Liver (tissue), 9 donors: ENCODE data around the gene CBR1. TPM values are rescaled to one million over a fixed set of nuclear protein-coding genes. Genes with fewer than 3 reads are reported as not detected.

Experiments used
- DNase-seq: peaks from one replicate; pipeline ENCODE4 v3.0.0-alpha.2; 2017; ENCODE audit warnings: low spot score
- H3K27ac ChIP-seq, 2 donors: one replicate each; pipeline ENCODE4 v1.7.0; 2013; ENCODE audit warnings: inconsistent platforms in 2 of 2, low read length in 2 of 2, control low read depth in 1 of 2, low read depth in 1 of 2, mild to moderate bottlenecking in 1 of 2
- H3K27me3 ChIP-seq, 4 donors: one replicate each; pipeline versions ENCODE4 v1.6.1 to v1.7.0; 2013; ENCODE audit warnings: low read length in 3 of 4, inconsistent platforms in 1 of 4, mild to moderate bottlenecking in 1 of 4, moderate library complexity in 1 of 4; ENCODE audit not compliant: control insufficient read depth in 4 of 4, insufficient read depth in 4 of 4
- H3K36me3 ChIP-seq, 4 donors: one replicate each; pipeline versions ENCODE4 v1.6.1 to v1.7.0; 2013; ENCODE audit warnings: low read length in 3 of 4, mild to moderate bottlenecking in 3 of 4, low read depth in 1 of 4, moderate library complexity in 1 of 4; ENCODE audit not compliant: control insufficient read depth in 4 of 4, insufficient read depth in 3 of 4
- H3K4me1 ChIP-seq, 4 donors: one replicate each; pipeline versions ENCODE4 v1.6.1 to v1.7.0; 2013; ENCODE audit warnings: low read length in 3 of 4, mild to moderate bottlenecking in 3 of 4, moderate library complexity in 1 of 4; ENCODE audit not compliant: control insufficient read depth in 4 of 4, insufficient read depth in 4 of 4
- H3K4me3 ChIP-seq, 3 donors: one replicate each; pipeline versions ENCODE4 v1.6.1 to v1.7.0; 2013; ENCODE audit warnings: low read length in 3 of 3, control low read depth in 1 of 3, low read depth in 1 of 3, mild to moderate bottlenecking in 1 of 3
- H3K9ac ChIP-seq, 2 donors: one replicate each; pipeline ENCODE4 v1.7.0; 2013; ENCODE audit warnings: low read length in 2 of 2, mild to moderate bottlenecking in 2 of 2, moderate library complexity in 2 of 2, control low read depth in 1 of 2, low read depth in 1 of 2
- H3K9me3 ChIP-seq, 4 donors: one replicate each; pipeline versions ENCODE4 v1.6.1 to v1.7.0; 2013; ENCODE audit warnings: low read length in 3 of 4; ENCODE audit not compliant: control insufficient read depth in 4 of 4
- ATF3 ChIP-seq: IDR thresholded peaks from 2 replicates; pipeline ENCODE4 v1.6.1; 2016; ENCODE audit warnings: antibody characterized with exemption
- CTCF ChIP-seq: fragments of 150-350 bp; IDR thresholded peaks from 2 replicates; pipeline ENCODE4 v1.5.1; 2017; ENCODE audit warnings: improper control_type of control experiment, low read depth, low read length; ENCODE audit not compliant: missing input control
- EGR1 ChIP-seq, 2 donors: IDR thresholded peaks; 2 replicates each; pipeline ENCODE4 v1.6.1; 2016 to 2018; ENCODE audit warnings: antibody characterized with exemption in 2 of 2, low read depth in 2 of 2
- FOXA1 ChIP-seq: IDR thresholded peaks from 2 replicates; pipeline ENCODE4 v1.6.1; 2016; ENCODE audit warnings: antibody characterized with exemption
- GABPA ChIP-seq, 2 donors: IDR thresholded peaks in 1 of 2; conservative IDR thresholded peaks in 1 of 2; 2 replicates each; pipeline ENCODE4 v1.6.1; 2016; ENCODE audit warnings: antibody characterized with exemption in 2 of 2, mild to moderate bottlenecking in 1 of 2, moderate library complexity in 1 of 2
- JUND ChIP-seq, 2 donors: IDR thresholded peaks; 2 replicates each; pipeline ENCODE4 v1.6.1; 2016; ENCODE audit warnings: antibody characterized with exemption in 2 of 2
- MAX ChIP-seq: IDR thresholded peaks from 2 replicates; pipeline ENCODE4 v1.6.1; 2016; ENCODE audit warnings: antibody characterized with exemption
- RAD21 ChIP-seq, 2 donors: IDR thresholded peaks; 2 replicates each; pipeline ENCODE4 v1.6.1; 2016; ENCODE audit warnings: antibody characterized with exemption in 2 of 2, mild to moderate bottlenecking in 2 of 2
- REST ChIP-seq: IDR thresholded peaks from 2 replicates; pipeline ENCODE4 v1.6.1; 2016; ENCODE audit warnings: antibody characterized with exemption, mild to moderate bottlenecking
- SP1 ChIP-seq: IDR thresholded peaks from 2 replicates; pipeline ENCODE4 v1.6.1; 2018; ENCODE audit warnings: antibody characterized with exemption, mild to moderate bottlenecking
- TAF1 ChIP-seq: conservative IDR thresholded peaks from 2 replicates; pipeline ENCODE4 v1.6.1; 2016; ENCODE audit warnings: antibody characterized with exemption, mild to moderate bottlenecking
- YY1 ChIP-seq: IDR thresholded peaks from 2 replicates; pipeline ENCODE4 v1.6.1; 2016; ENCODE audit warnings: antibody characterized with exemption, mild to moderate bottlenecking
- ZBTB33 ChIP-seq: IDR thresholded peaks from 2 replicates; pipeline ENCODE4 v1.6.1; 2016; ENCODE audit warnings: antibody characterized with exemption
- WGBS: extraction: QIAGEN DNeasy Blood & Tissue Kit; methylation state at CpG from one replicate; pipeline ENCODE4 v1.1.7; 2013; 5-methylcytosine and 5-hydroxymethylcytosine counted together
- polyA plus RNA-seq, 2 donors: library from polyadenylated mRNA; stranded (reverse) in 1 of 2; unstranded in 1 of 2; fragments of 200-250 nt in 1 of 2; fragments of >200 nt in 1 of 2; fragmentation: Nextera tagmentation in 1 of 2; extraction: Ambion mirVana in 1 of 2; gene quantifications; one replicate each; pipeline versions ENCODE4 v1.2.1 to v1.2.3, GENCODE V29; 2013 to 2015
- total RNA-seq, 2 donors: library from RNA; depleted of rRNA; stranded (reverse); fragments of >200 nt; gene quantifications; one replicate each; pipeline ENCODE4 v1.2.3, GENCODE V29; 2014
- donor health status: healthy.
- donor health status: healthy.
- donor health status: healthy.
- donor health status: healthy.
- donor health status: healthy.

The CBR1 gene
- total and polyA plus RNA-seq, 4 donors: 94.2 to 218 (median 178) TPM

DNA sequence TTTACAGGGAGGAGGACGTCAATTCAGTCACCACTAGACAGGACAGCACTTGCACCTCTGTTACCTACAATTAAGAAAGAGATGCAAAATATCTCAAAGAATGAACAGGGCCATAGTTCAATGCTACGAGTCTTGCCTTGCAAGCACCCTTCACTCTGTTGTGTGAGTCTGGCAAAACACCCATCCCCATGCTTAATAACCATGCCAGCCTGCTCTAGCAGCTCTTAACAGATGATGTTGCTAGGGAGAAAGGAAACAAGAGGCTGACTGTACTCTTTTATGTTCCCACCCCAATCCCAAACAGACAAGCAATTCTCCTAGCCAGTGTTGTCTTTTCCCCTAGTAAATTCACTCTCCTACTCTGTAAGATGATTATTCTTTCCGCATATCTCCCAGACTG, 5.3 kb downstream of the CBR1 start:
- TF ChIP-seq JUND (IDR thresholded peaks at IDR 0.05) (no peak), CTCF (no peak), ZBTB33 (no peak), EGR1 (IDR thresholded peaks at IDR 0.05; ENCODE audit: low read depth in 2 of 2) (no peak), RAD21 (IDR thresholded peaks at IDR 0.05) (no peak), GABPA (IDR thresholded peaks at IDR 0.05 in 1 of 2, conservative IDR thresholded peaks at IDR 0.05 in 1 of 2) (no peak), MAX (no peak), TAF1 (no peak), REST (no peak), YY1 (no peak), ATF3 (no peak), FOXA1 (no peak), SP1 (no peak)
- 87% methylated on average over 3 of the region's 3 CpGs for WGBS
- Histone ChIP-seq H3K9me3 (no peaks in the 10 kb centered on the region), H3K27me3 (no peaks in the 10 kb centered on the region), H3K4me3 (no peak overlapping the region), H3K4me1 (peaks cover 12 to 56% (median 42%) of the 10 kb centered on the region in 4 donors), H3K9ac (no peak overlapping the region), H3K36me3 (peaks cover 0 to 9% (median 6%) of the 10 kb centered on the region in 4 donors), H3K27ac (no peak overlapping the region)
- no peak for DNase-seq

DNA sequence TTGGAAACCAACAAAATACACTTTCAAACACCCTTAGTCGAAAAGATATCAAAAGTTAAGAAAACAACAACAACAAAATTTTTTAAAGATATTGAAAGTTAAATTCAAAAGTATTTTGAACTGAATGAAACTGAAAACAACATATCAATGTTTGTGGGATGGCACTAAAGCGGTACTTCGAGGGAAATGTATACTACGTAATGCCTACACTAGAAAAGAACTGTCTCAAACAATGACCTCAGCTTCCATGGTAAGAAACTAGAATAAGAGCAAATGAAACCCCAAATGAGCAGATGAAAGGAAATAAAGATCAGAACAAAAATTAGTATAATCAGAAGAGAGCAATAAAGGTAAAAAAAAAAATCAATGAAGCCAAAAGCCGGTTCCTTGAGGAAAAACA, 6.1 kb downstream of the CBR1 start:
- Histone ChIP-seq H3K4me1 (peaks cover 12 to 54% (median 40%) of the 10 kb centered on the region in 4 donors), H3K27me3 (no peaks in the 10 kb centered on the region), H3K36me3 (peaks cover 0 to 9% (median 6%) of the 10 kb centered on the region in 4 donors), H3K9ac (no peak overlapping the region), H3K4me3 (no peak overlapping the region), H3K9me3 (no peaks in the 10 kb centered on the region), H3K27ac (no peak overlapping the region)
- TF ChIP-seq TAF1: no peak
- TF ChIP-seq RAD21 (IDR thresholded peaks at IDR 0.05): no peak
- no peak for TF ChIP-seq ZBTB33
- TF ChIP-seq ATF3: no peak
- TF ChIP-seq MAX: no peak
- WGBS: 93% methylated on average over 5 of the region's 5 CpGs
- DNase-seq: no peak
